Measurements from ENCODE around the gene PERM1.
"Not testable (repeated sequence)": the region's sequence is repeated elsewhere in the genome, so short reads cannot be mapped to it uniquely, and the experiment has no call there.

PERM1 gene

GRCh38 chr1:946811-947210 lies 35.1 kb downstream of the PERM1 start:
- DNase-seq (ENCODE audit: low read depth, low spot score) = not testable (repeated sequence)

GRCh38 chr1:945688-946556 lies 36.0 kb downstream of the PERM1 start:
- no peak for DNase-seq (ENCODE audit: low read depth, low spot score)

GRCh38 chr1:944341-945325 lies 37.3 kb downstream of the PERM1 start:
- no peak for DNase-seq (ENCODE audit: low read depth, low spot score)

DNA sequence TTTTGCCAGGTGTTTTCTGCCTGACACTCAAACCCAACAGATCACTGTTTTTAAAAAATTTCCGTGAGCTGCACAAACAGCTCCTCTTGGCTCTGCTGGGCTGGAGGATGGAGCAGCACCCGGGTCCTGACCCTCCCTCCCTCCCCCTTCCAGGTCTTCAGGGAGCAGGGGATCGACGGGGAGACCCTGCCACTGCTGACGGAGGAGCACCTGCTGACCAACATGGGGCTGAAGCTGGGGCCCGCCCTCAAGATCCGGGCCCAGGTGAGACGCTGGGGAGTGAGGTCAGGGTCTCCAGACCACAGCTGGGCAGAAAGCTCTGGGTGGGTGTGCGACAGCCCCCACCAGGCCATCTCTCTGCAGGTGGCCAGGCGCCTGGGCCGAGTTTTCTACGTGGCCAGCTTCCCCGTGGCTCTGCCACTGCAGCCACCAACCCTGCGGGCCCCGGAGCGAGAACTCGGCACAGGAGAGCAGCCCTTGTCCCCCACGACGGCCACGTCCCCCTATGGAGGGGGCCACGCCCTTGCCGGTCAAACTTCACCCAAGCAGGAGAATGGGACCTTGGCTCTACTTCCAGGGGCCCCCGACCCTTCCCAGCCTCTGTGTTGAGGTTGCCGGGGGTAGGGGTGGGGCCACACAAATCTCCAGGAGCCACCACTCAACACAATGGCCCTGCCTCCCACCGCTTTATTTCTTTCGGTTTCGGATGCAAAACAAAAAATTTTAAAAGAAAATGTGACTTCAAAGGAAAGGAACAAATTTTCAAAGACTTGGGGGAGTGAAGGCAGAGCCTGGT lies 38.1 kb downstream of the PERM1 start:
- no peak for DNase-seq (ENCODE audit: low read depth, low spot score)

DNA sequence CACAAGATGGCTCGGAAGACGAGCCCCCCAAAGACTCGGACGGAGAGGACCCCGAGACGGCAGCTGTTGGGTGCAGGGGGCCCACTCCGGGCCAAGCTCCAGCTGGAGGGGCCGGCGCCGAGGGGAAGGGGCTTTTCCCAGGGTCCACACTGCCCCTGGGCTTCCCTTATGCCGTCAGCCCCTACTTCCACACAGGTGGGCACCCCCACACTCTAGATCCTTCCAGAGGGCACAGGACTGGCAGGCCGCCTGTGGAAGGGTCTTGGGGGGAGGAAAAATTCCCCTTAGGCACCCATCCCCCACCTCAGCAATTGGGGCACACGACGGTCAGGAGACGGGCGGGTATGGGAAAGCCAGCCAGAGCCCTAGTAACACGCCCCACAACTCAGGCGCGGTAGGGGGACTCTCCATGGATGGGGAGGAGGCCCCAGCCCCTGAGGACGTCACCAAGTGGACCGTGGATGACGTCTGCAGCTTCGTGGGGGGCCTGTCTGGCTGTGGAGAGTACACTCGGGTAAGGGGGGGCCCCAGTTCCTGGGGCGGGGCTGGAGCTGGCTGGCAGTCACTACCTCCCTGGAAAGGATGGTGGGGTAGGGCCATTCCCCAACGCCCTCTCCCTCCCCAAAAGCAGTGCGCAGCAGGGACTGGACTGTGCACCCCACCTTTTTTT lies 38.9 kb downstream of the PERM1 start:
- no peak for DNase-seq (ENCODE audit: low read depth, low spot score)

GRCh38 chr1:942411-942821 lies 39.5 kb downstream of the PERM1 start:
- DNase-seq (ENCODE audit: low read depth, low spot score) = no peak

- no peak for DNase-seq (ENCODE audit: low read depth, low spot score)
Observed at GRCh38 chr1:941588-942383, 40.1 kb downstream of the PERM1 start.

GRCh38 chr1:941015-941587 lies 40.8 kb downstream of the PERM1 start:
- DNase-seq (ENCODE audit: low read depth, low spot score) = no peak

- DNase-seq (ENCODE audit: low read depth, low spot score) = no peak
Observed at GRCh38 chr1:940107-941014, 41.5 kb downstream of the PERM1 start.

DNA sequence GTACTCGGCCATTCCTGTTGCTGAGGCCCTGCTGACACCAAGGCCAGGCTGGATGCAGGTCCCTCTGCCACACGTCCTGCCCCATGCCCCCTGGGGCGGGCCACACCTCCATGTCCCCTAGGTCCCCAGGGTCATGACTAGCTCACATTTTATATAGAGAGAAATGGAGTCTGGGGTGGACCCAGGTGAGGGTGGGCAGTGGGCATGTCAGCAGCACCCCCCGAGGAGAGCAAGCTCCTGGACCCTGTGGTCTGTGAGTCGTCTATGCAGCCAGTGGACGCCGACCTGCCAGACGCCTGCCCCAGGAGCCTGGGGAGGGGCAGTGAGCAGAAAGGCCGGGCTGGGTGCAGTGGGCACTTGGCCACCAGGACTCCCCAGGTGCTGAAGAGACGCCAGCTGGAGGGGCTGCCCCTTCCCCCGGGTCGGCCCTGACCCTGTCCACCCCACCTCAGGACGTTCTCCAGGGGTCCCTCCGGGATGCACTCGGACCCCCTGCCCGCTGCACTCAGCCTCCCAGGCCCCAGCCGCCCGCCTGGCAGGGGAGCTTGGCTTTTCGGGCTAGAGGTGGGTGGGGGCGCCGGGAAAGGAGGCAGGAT lies 42.3 kb downstream of the PERM1 start:
- no peak for DNase-seq (ENCODE audit: low read depth, low spot score)

- DNase-seq (ENCODE audit: low read depth, low spot score) = no peak
Observed at GRCh38 chr1:938711-939489, 43.0 kb downstream of the PERM1 start.

GRCh38 chr1:938088-938683 lies 43.7 kb downstream of the PERM1 start:
- no peak for DNase-seq (ENCODE audit: low read depth, low spot score)

DNA sequence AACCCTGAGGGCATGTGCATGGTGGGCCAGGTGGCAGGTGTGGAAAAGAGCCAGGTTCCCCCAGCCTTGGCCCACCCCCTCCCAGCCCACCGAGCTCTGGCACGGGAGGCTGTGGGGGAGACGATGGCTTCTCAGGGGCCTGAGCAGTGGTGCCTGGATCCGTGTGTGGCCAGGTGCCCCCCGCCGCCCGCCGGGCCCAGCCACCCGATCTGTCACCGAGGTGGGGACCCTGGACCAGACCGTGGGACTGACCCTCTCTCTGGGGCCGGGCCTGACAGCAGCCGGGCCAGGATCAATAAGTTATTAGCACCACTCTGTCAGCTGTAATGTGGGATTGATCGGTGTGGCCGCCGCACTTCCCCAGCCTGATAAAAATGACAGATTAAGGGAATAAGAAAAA lies 44.4 kb downstream of the PERM1 start:
- no peak for DNase-seq (ENCODE audit: low read depth, low spot score)

GRCh38 chr1:936348-937264 lies 45.3 kb downstream of the PERM1 start:
- no peak for DNase-seq (ENCODE audit: low read depth, low spot score)

GRCh38 chr1:935751-936231 lies 46.1 kb downstream of the PERM1 start:
- DNase-seq (ENCODE audit: low read depth, low spot score) = no peak
